Measurements from ENCODE around the gene TSPOAP1.

GRCh38 chr17:58375256-58375655, 46.7 kb upstream of the TSPOAP1 start:
- TF ChIP-seq, protein P1, sequence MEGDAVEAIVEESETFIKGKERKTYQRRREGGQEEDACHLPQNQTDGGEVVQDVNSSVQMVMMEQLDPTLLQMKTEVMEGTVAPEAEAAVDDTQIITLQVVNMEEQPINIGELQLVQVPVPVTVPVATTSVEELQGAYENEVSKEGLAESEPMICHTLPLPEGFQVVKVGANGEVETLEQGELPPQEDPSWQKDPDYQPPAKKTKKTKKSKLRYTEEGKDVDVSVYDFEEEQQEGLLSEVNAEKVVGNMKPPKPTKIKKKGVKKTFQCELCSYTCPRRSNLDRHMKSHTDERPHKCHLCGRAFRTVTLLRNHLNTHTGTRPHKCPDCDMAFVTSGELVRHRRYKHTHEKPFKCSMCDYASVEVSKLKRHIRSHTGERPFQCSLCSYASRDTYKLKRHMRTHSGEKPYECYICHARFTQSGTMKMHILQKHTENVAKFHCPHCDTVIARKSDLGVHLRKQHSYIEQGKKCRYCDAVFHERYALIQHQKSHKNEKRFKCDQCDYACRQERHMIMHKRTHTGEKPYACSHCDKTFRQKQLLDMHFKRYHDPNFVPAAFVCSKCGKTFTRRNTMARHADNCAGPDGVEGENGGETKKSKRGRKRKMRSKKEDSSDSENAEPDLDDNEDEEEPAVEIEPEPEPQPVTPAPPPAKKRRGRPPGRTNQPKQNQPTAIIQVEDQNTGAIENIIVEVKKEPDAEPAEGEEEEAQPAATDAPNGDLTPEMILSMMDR (conservative IDR thresholded peaks at IDR 0.05; ENCODE audit: low read length) = no peak
- TF ChIP-seq EZH2phosphoT487 (IDR thresholded peaks at IDR 0.05; ENCODE audit: borderline replicate concordance) = no peak
